Activated T-helper 1 cell treated with anti-CD3 and anti-CD28 coated beads, Interleukin-12 subunit alpha, Interleukin-12 subunit beta, Interleukin-2, Interleukin-4 antibody, amounts not matched to agents 30 ng/mL and 10 ng/mL and 1 ng/mL, durations not matched to agents 14 hours and 24 hours and 36 hours (primary cell): Measurements from ENCODE around the gene KIF6. TPM values are rescaled to one million over a fixed set of nuclear protein-coding genes. Genes with fewer than 3 reads are reported as not detected.
A peak's percentile ranks its signal among the peaks of the same experiment; 100 is the strongest.

ENCODE experiments used
- DNase-seq: peaks from one replicate; pipeline ENCODE4 v3.0.0; 2021; ENCODE audit warnings: low spot score
- H3K27ac Mint-ChIP-seq: one replicate; pipeline ENCODE4 v1.8.0; 2021; ENCODE audit warnings: mild to moderate bottlenecking, mixed read lengths
- H3K27me3 Mint-ChIP-seq: one replicate; pipeline ENCODE4 v1.8.0; 2022; ENCODE audit warnings: mild to moderate bottlenecking, moderate library complexity, mixed read lengths; ENCODE audit not compliant: insufficient read depth
- H3K36me3 Mint-ChIP-seq: one replicate; pipeline ENCODE4 v1.8.0; 2021; ENCODE audit warnings: low read depth, mixed read lengths
- H3K4me1 Mint-ChIP-seq: one replicate; pipeline ENCODE4 v1.8.0; 2021; ENCODE audit warnings: low read depth, mixed read lengths
- H3K4me3 Mint-ChIP-seq: one replicate; pipeline ENCODE4 v1.8.0; 2021; ENCODE audit warnings: mild to moderate bottlenecking, moderate library complexity, mixed read lengths
- H3K9me3 Mint-ChIP-seq: one replicate; pipeline ENCODE4 v1.8.0; 2021; ENCODE audit warnings: mixed read lengths
- intact Hi-C: fragments of 100-400 bp; cut with micrococcal nuclease; formaldehyde crosslinking; loops from one replicate; pipeline ENCODE4 v1.15.1; 2024
- total RNA-seq: library from RNA; stranded (reverse); gene quantifications from 2 replicates; pipeline ENCODE4 v1.2.3, GENCODE V29; 2022

Gene KIF6
- total RNA-seq, 1 donor from 2014 or later: 0.08 TPM

- no peak for DNase-seq
- Mint-ChIP-seq H3K36me3 (no peaks in the 10 kb centered on the region), H3K4me3 (no peak overlapping the region), H3K4me1 (peaks cover 8% of the 10 kb centered on the region), H3K9me3 (no peaks in the 10 kb centered on the region), H3K27ac (no peak overlapping the region), H3K27me3 (peaks cover 15% of the 10 kb centered on the region)
- intact Hi-C loops: no loop called here
Measured at GRCh38 chr6:39307462-39307861, 417.7 kb downstream of the KIF6 start.

DNA sequence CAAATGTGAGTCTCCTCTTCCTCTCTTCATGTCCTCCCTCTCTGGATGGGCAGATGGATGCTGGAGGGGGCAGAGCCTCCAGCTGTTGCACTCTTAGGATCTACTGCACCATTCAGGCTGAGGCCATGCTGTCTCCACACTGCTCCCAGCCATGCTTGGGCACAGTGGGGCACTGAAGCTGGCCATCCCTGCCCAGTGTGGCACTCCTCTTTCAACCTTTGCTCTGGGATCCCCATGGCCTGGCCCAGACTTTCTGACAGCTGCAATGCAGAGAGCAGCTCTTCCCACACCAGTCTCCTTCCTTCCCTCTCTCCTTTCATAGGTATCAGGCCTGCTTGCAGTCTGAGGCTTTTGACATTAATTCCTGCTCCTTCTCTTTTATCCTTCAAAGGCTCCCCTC, 420.3 kb downstream of the KIF6 start:
- peaks cover 13% of the 10 kb centered on the region for H3K4me1 Mint-ChIP-seq
- no peak overlapping the region for H3K27ac Mint-ChIP-seq
- no peak overlapping the region for H3K4me3 Mint-ChIP-seq
- no peaks in the 10 kb centered on the region for H3K9me3 Mint-ChIP-seq
- DNase-seq: no peak
- no peaks in the 10 kb centered on the region for H3K36me3 Mint-ChIP-seq
- intact Hi-C loops: no loop called here
- peaks cover 2% of the 10 kb centered on the region for H3K27me3 Mint-ChIP-seq

DNA sequence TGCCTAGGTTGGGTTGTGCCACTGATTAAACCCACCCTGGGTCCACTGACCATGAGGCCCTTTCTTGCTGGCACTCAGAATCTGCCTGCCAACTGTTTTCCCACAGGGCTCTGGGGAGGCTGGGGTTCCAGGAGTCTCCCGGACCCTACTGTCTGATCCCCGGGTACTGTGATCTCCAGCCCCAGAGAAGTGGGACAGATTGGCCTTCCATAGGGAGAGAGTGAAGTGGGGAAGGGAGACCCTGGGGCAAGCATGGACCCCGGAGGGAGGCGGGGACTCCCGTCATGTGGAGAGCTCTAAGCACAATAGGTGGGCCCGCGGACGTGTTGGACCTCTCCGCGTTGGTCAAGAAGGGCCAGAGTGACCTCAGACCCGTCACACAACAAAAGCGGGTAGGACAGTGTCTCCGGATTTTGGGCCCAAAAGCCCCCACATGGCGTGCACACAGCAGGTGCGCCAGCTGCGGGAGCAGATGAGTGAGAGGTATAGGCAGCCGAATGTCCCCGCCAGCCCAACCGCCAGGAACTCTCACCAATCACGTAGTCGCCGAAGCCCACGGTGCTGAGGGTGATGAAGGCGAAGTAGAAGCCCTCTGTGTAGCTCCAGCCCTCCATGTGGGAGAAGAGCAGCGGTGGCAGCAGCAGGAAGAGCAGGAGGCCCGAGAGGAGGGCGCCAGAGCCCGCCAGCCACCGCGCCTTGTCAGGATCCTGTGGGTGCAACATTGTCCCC, 421.6 kb downstream of the KIF6 start:
- Mint-ChIP-seq H3K36me3 (no peaks in the 10 kb centered on the region), H3K4me3 (no peak overlapping the region), H3K27me3 (no peaks in the 10 kb centered on the region), H3K4me1 (peaks cover 13% of the 10 kb centered on the region), H3K27ac (no peak overlapping the region), H3K9me3 (no peaks in the 10 kb centered on the region)
- DNase-seq: no peak
- intact Hi-C loops: loop anchor here (1.0 to 2.0 kb wide), 7 partner anchors 74 to 330 kb away; partner anchors contain the start of gene KCNK5

DNA sequence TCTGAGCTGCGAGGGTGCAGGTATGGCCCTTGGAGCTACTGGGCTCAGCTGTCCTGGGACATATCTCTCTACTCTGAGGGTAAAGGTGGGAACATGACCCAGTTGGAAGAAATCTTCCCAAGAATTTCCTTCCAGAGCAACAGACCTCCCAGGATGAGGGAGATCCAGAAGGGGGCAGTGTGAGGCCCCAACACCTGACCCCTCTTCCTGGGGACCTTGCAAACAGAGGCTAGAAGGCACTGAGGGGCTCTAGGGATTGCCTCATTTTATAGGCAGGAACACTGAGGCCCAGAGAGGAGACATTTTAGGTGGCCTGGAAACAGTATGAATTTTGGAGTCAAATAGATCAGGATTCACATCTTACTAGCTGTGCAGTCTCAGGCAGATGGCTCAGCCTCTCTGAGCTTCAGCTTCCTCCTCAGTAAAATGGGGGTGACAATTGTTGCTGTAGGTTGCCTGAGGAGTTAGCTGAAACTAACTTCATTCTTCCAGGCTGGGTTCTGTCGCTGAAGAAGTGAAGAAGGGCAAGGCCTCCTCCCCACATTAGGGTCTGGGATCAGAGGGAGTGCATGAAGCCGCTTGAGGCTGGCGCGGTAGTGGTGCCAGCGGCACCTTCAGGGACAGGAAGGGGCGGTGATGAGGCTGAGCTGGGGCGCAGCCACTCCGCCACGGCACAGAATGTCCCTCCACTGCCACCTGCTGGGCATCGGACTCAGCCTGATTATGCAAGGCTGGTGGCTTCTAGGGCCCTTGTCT, 422.4 kb downstream of the KIF6 start:
- Mint-ChIP-seq H3K27ac (no peak overlapping the region), H3K36me3 (no peaks in the 10 kb centered on the region), H3K9me3 (no peaks in the 10 kb centered on the region), H3K4me3 (peak overlapping the region; percentile 66), H3K4me1 (peaks cover 13% of the 10 kb centered on the region), H3K27me3 (peaks cover 1% of the 10 kb centered on the region)
- DNase-seq: peak; percentile 76
- intact Hi-C loops: loop anchor here (1.0 to 2.0 kb wide), 7 partner anchors 74 to 330 kb away; partner anchors contain the start of gene KCNK5

DNA sequence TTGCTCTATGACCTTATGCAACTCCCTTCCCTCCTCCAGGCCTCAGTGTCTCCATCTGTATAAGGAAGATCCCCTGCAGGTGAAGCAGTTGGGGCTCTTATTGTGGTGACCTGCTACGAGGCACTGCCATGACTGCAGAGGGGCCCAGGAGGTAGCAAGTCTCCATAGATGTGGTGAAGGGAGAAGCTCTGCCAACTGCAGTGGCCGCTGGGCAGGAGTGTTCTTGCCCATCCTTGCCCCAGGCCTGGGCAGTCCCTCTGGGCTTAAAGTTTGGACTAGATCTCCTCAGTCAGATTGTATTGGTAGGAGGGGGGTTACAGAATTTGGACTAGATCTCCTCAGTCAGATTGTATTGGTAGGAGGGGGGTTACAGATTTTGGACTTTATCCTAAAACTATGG, 423.2 kb downstream of the KIF6 start:
- intact Hi-C loops: loop anchor here (2.0 kb wide), 1 partner anchor 305 kb away; no protein-coding TSS in a partner anchor
- no peak overlapping the region for H3K4me3 Mint-ChIP-seq
- no peak for DNase-seq
- no peak overlapping the region for H3K27ac Mint-ChIP-seq
- no peaks in the 10 kb centered on the region for H3K36me3 Mint-ChIP-seq
- peaks cover 13% of the 10 kb centered on the region for H3K4me1 Mint-ChIP-seq
- H3K27me3 Mint-ChIP-seq: peaks cover 2% of the 10 kb centered on the region
- H3K9me3 Mint-ChIP-seq: no peaks in the 10 kb centered on the region

- no peak overlapping the region for H3K27ac Mint-ChIP-seq
- peaks cover 13% of the 10 kb centered on the region for H3K4me1 Mint-ChIP-seq
- no peaks in the 10 kb centered on the region for H3K36me3 Mint-ChIP-seq
- peaks cover 2% of the 10 kb centered on the region for H3K27me3 Mint-ChIP-seq
- no peaks in the 10 kb centered on the region for H3K9me3 Mint-ChIP-seq
- no peak overlapping the region for H3K4me3 Mint-ChIP-seq
- no peak for DNase-seq
- intact Hi-C loops: loop anchor here (2.0 kb wide), 1 partner anchor 305 kb away; no protein-coding TSS in a partner anchor
Measured at GRCh38 chr6:39301606-39302005, 423.6 kb downstream of the KIF6 start.

GRCh38 chr6:39300739-39301138, 424.5 kb downstream of the KIF6 start:
- no peak overlapping the region for H3K4me3 Mint-ChIP-seq
- peaks cover 13% of the 10 kb centered on the region for H3K4me1 Mint-ChIP-seq
- no peak for DNase-seq
- H3K36me3 Mint-ChIP-seq: no peaks in the 10 kb centered on the region
- H3K27me3 Mint-ChIP-seq: peaks cover 2% of the 10 kb centered on the region
- intact Hi-C loops: no loop called here
- no peaks in the 10 kb centered on the region for H3K9me3 Mint-ChIP-seq
- H3K27ac Mint-ChIP-seq: no peak overlapping the region

- no peak for DNase-seq
- H3K9me3 Mint-ChIP-seq: no peaks in the 10 kb centered on the region
- no peak overlapping the region for H3K4me3 Mint-ChIP-seq
- H3K27me3 Mint-ChIP-seq: peaks cover 4% of the 10 kb centered on the region
- intact Hi-C loops: no loop called here
- peaks cover 11% of the 10 kb centered on the region for H3K4me1 Mint-ChIP-seq
- H3K27ac Mint-ChIP-seq: no peak overlapping the region
- no peaks in the 10 kb centered on the region for H3K36me3 Mint-ChIP-seq
Measured at GRCh38 chr6:39298061-39298460, 427.1 kb downstream of the KIF6 start.

GRCh38 chr6:39296745-39297640, 428.2 kb downstream of the KIF6 start:
- H3K27ac Mint-ChIP-seq: no peak overlapping the region
- peaks cover under 1% of the 10 kb centered on the region for H3K4me1 Mint-ChIP-seq
- DNase-seq: no peak
- H3K9me3 Mint-ChIP-seq: no peaks in the 10 kb centered on the region
- H3K27me3 Mint-ChIP-seq: peaks cover 10% of the 10 kb centered on the region
- no peak overlapping the region for H3K4me3 Mint-ChIP-seq
- intact Hi-C loops: no loop called here
- H3K36me3 Mint-ChIP-seq: no peaks in the 10 kb centered on the region

- Mint-ChIP-seq H3K36me3 (no peaks in the 10 kb centered on the region), H3K4me1 (no peaks in the 10 kb centered on the region), H3K4me3 (no peak overlapping the region), H3K27me3 (peaks cover 10% of the 10 kb centered on the region), H3K27ac (no peak overlapping the region), H3K9me3 (no peaks in the 10 kb centered on the region)
- DNase-seq: no peak
- intact Hi-C loops: no loop called here
Measured at GRCh38 chr6:39295611-39296011, 429.6 kb downstream of the KIF6 start.

GRCh38 chr6:39294899-39295298, 430.3 kb downstream of the KIF6 start:
- no peak overlapping the region for H3K4me3 Mint-ChIP-seq
- no peak overlapping the region for H3K27ac Mint-ChIP-seq
- H3K9me3 Mint-ChIP-seq: no peaks in the 10 kb centered on the region
- no peak for DNase-seq
- intact Hi-C loops: no loop called here
- H3K4me1 Mint-ChIP-seq: no peaks in the 10 kb centered on the region
- peaks cover 10% of the 10 kb centered on the region for H3K27me3 Mint-ChIP-seq
- H3K36me3 Mint-ChIP-seq: no peaks in the 10 kb centered on the region

DNA sequence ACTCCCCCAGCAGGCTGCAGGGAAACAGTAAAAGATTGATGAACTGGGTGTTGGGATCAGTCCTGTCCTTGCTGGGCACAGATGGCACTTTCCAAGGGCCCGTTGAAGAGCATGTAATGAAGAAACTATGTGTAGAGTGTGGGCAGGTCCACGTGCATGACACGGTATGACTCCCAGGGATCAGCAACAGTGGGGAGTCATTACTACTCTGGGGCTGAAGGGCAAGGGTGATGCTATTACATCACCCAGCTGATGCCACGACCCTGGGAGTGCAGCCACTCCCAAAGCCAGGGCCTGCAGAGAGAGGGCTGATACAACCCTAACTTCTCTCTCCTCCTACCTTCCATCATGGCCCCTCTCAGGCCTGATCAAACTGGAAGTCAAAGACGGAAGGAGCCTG, 431.1 kb downstream of the KIF6 start:
- H3K36me3 Mint-ChIP-seq: no peaks in the 10 kb centered on the region
- no peaks in the 10 kb centered on the region for H3K9me3 Mint-ChIP-seq
- no peak for DNase-seq
- intact Hi-C loops: no loop called here
- H3K4me1 Mint-ChIP-seq: peaks cover 3% of the 10 kb centered on the region
- H3K4me3 Mint-ChIP-seq: no peak overlapping the region
- H3K27ac Mint-ChIP-seq: no peak overlapping the region
- H3K27me3 Mint-ChIP-seq: peaks cover 10% of the 10 kb centered on the region
